H1 (cell line): ENCODE measurements around the gene IRS1. TPM values are rescaled to one million over a fixed set of nuclear protein-coding genes. Genes with fewer than 3 reads are reported as not detected.
A peak's percentile ranks its signal among the peaks of the same experiment; 100 is the strongest.

Experiments
- CTCF ChIA-PET: fragments of 300-600 bp; sonication (Branson Sonifier 250); formaldehyde crosslinking; loops from one replicate; lab custom pipeline; 2021; ENCODE audit not compliant: partially characterized antibody; lab: Charles Lee
- POLR2A ChIA-PET: fragments of 300-600 bp; sonication (Branson Sonifier 250); formaldehyde crosslinking; loops from one replicate; lab custom pipeline; 2021; ENCODE audit warnings: inconsistent platforms; ENCODE audit not compliant: partially characterized antibody; lab: Charles Lee
- DNase-seq, 2 experiments: peaks; one replicate each; pipeline versions ENCODE4 v3.0.0 to v3.0.0-alpha.2; 2010 to 2022; ENCODE audit warnings: low spot score in 2 of 2, low read depth in 1 of 2, mixed read lengths in 1 of 2
- FAIRE-seq: peaks from 2 replicates; lab custom pipeline; 2011; peaks lifted over from hg19 to GRCh38; lab: Jason Lieb, UNC
- H2AFZ ChIP-seq: 2 replicates; pipeline ENCODE4 v1.8.1; 2012; ENCODE audit warnings: low read length, inconsistent platforms
- H2AK5ac ChIP-seq: 2 replicates; pipeline ENCODE4 v1.6.1; 2013; ENCODE audit warnings: low read depth, low read length
- H2BK120ac ChIP-seq: replicated peaks from 2 replicates; pipeline ENCODE3; 2013; ENCODE audit warnings: low read depth, low read length, inconsistent platforms
- H2BK12ac ChIP-seq: 2 replicates; pipeline ENCODE4 v1.6.1; 2013; ENCODE audit warnings: low read depth, low read length
- H2BK15ac ChIP-seq: 2 replicates; pipeline ENCODE4 v1.6.1; 2013; ENCODE audit warnings: low read length
- H2BK20ac ChIP-seq: 2 replicates; pipeline ENCODE4 v1.6.1; 2013; ENCODE audit warnings: low read length
- H2BK5ac ChIP-seq: 2 replicates; pipeline ENCODE4 v1.6.1; 2013; ENCODE audit warnings: low read depth, low read length
- H3K14ac ChIP-seq: 2 replicates; pipeline ENCODE4 v1.6.1; 2013; ENCODE audit warnings: inconsistent platforms; ENCODE audit not compliant: insufficient read length
- H3K18ac ChIP-seq: 2 replicates; pipeline ENCODE4 v1.6.1; 2013; ENCODE audit warnings: low read length; ENCODE audit errors: extremely low read depth
- H3K23ac ChIP-seq: 2 replicates; pipeline ENCODE4 v1.6.1; 2013; ENCODE audit warnings: inconsistent platforms; ENCODE audit not compliant: insufficient read length
- H3K23me2 ChIP-seq: 2 replicates; pipeline ENCODE4 v1.6.1; 2013; ENCODE audit warnings: low read depth, low read length
- H3K27ac ChIP-seq: 2 replicates; pipeline ENCODE4 v1.6.1; 2011; ENCODE audit warnings: low read depth, low read length, inconsistent platforms
- H3K27me3 ChIP-seq, 4 experiments: replicated peaks in 1 of 4; 1 replicate in 1 of 4; 2 replicates in 3 of 4; pipeline versions ENCODE4 v1.6.1 to v1.8.1; 2011 to 2013; ENCODE audit warnings: low read length in 3 of 4, mild to moderate bottlenecking in 3 of 4, inconsistent platforms in 2 of 4, mixed read lengths in 2 of 4, moderate library complexity in 1 of 4; ENCODE audit not compliant: control insufficient read depth in 3 of 4, insufficient read depth in 3 of 4; ENCODE audit errors: extremely low read depth in 1 of 4
- H3K36me3 ChIP-seq, 4 experiments: 2 replicates each; pipeline versions ENCODE4 v1.6.1 to v1.8.1; 2011 to 2013; ENCODE audit warnings: mild to moderate bottlenecking in 4 of 4, low read length in 3 of 4, moderate library complexity in 2 of 4, control low read depth in 1 of 4, inconsistent platforms in 1 of 4; ENCODE audit not compliant: insufficient read depth in 4 of 4, control insufficient read depth in 2 of 4
- H3K4ac ChIP-seq: replicated peaks from 2 replicates; pipeline ENCODE3; 2013; ENCODE audit warnings: low read length, low read depth, mixed read lengths, inconsistent platforms; ENCODE audit not compliant: insufficient read length
- H3K4me1 ChIP-seq, 4 experiments: replicated peaks in 1 of 4; 1 replicate in 1 of 4; 2 replicates in 3 of 4; pipeline versions ENCODE4 v1.6.1 to v1.8.1; 2011 to 2013; ENCODE audit warnings: low read length in 3 of 4, inconsistent platforms in 2 of 4, mixed read lengths in 1 of 4; ENCODE audit not compliant: insufficient read depth in 4 of 4, control insufficient read depth in 3 of 4
- H3K4me2 ChIP-seq, 2 experiments: 2 replicates each; pipeline versions ENCODE4 v1.6.1 to v1.8.1; 2011 to 2013; ENCODE audit warnings: low read depth in 2 of 2, low read length in 2 of 2, control low read depth in 1 of 2, inconsistent platforms in 1 of 2, mild to moderate bottlenecking in 1 of 2; ENCODE audit not compliant: insufficient read depth in 1 of 2
- H3K4me3 ChIP-seq, 4 experiments: fragments of 200-600, 300-600 bp in 1 of 4; sonication (generic), shearing (Covaris generic), sonication (Bioruptor Twin) in 1 of 4; 2 replicates each; pipeline versions ENCODE4 v1.5.1 to v1.8.1; 2011 to 2016; ENCODE audit warnings: low read length in 4 of 4, low read depth in 3 of 4, control low read depth in 2 of 4, inconsistent platforms in 2 of 4, mild to moderate bottlenecking in 2 of 4, mixed read lengths in 1 of 4, moderate library complexity in 1 of 4; ENCODE audit not compliant: insufficient read depth in 2 of 4; ENCODE audit errors: extremely low read depth in 1 of 4
- H3K56ac ChIP-seq: replicated peaks from 2 replicates; pipeline ENCODE3; 2013; ENCODE audit warnings: low read depth, mild to moderate bottlenecking, mixed read lengths, low read length, inconsistent platforms; ENCODE audit not compliant: insufficient read length
- H3K79me1 ChIP-seq: 2 replicates; pipeline ENCODE4 v1.6.1; 2013; ENCODE audit warnings: low read depth, low read length, control low read depth
- H3K79me2 ChIP-seq, 2 experiments: 2 replicates each; pipeline versions ENCODE4 v1.6.1 to v1.8.1; 2012 to 2013; ENCODE audit warnings: low read length in 2 of 2, mild to moderate bottlenecking in 2 of 2, inconsistent platforms in 1 of 2; ENCODE audit not compliant: insufficient read depth in 2 of 2, control insufficient read depth in 1 of 2
- H3K9ac ChIP-seq, 4 experiments: replicated peaks in 1 of 4; 1 replicate in 1 of 4; 2 replicates in 3 of 4; pipeline versions ENCODE4 v1.6.1 to v1.8.1; 2011 to 2013; ENCODE audit warnings: low read depth in 3 of 4, low read length in 3 of 4, control low read depth in 2 of 4, mild to moderate bottlenecking in 2 of 4, moderate library complexity in 2 of 4, inconsistent platforms in 1 of 4; ENCODE audit errors: extremely low read depth in 1 of 4
- H3K9me3 ChIP-seq, 2 experiments: 2 replicates each; pipeline versions ENCODE4 v1.6.1 to v1.8.1; 2012 to 2013; ENCODE audit warnings: mild to moderate bottlenecking in 2 of 2, moderate library complexity in 2 of 2, control low read depth in 1 of 2, inconsistent platforms in 1 of 2, low read depth in 1 of 2, low read length in 1 of 2, mixed read lengths in 1 of 2; ENCODE audit not compliant: insufficient read depth in 2 of 2
- H4K20me1 ChIP-seq, 2 experiments: replicated peaks in 1 of 2; 2 replicates each; pipeline versions ENCODE3 to v1.8.1; 2011 to 2013; ENCODE audit warnings: inconsistent platforms in 2 of 2, low read length in 2 of 2, mild to moderate bottlenecking in 1 of 2; ENCODE audit not compliant: insufficient read depth in 2 of 2, control insufficient read depth in 1 of 2
- H4K5ac ChIP-seq: 2 replicates; pipeline ENCODE4 v1.6.1; 2013; ENCODE audit warnings: low read length, low read depth, mixed read lengths, inconsistent platforms; ENCODE audit not compliant: insufficient read length
- H4K8ac ChIP-seq: 2 replicates; pipeline ENCODE4 v1.8.0; 2013; ENCODE audit warnings: mild to moderate bottlenecking, moderate library complexity, low read length, inconsistent platforms; ENCODE audit not compliant: insufficient read depth; ENCODE audit errors: extremely low read depth
- H4K91ac ChIP-seq: replicated peaks from 2 replicates; pipeline ENCODE3; 2013; ENCODE audit warnings: low read length, mixed read lengths, inconsistent platforms; ENCODE audit not compliant: insufficient read length
- CHD1 ChIP-seq: IDR thresholded peaks from 2 replicates; pipeline ENCODE4 v1.6.1; 2012; ENCODE audit warnings: low read depth, low read length, improper control_type of control experiment
- CTCF ChIP-seq, 3 experiments: IDR thresholded peaks; 1 replicate in 2 of 3; 2 replicates in 1 of 3; pipeline versions ENCODE4 v1.5.1 to v1.6.1; 2011; ENCODE audit warnings: low read length in 3 of 3, mild to moderate bottlenecking in 3 of 3, inconsistent platforms in 2 of 3, low read depth in 1 of 3, moderate library complexity in 1 of 3; ENCODE audit not compliant: insufficient read depth in 1 of 3; ENCODE audit errors: control extremely low read depth in 1 of 3
- FOSL1 ChIP-seq: IDR thresholded peaks from 2 replicates; pipeline ENCODE4 v1.6.1; 2011; ENCODE audit warnings: mild to moderate bottlenecking, low read depth, low read length, moderate library complexity; ENCODE audit not compliant: insufficient read depth
- JUN ChIP-seq: IDR thresholded peaks from 2 replicates; pipeline ENCODE4 v1.6.1; 2011; ENCODE audit warnings: low read depth, mild to moderate bottlenecking, improper control_type of control experiment, low read length
- JUND ChIP-seq: IDR thresholded peaks from 2 replicates; pipeline ENCODE4 v1.6.1; 2011; ENCODE audit warnings: mild to moderate bottlenecking, improper control_type of control experiment, low read length
- RAD21 ChIP-seq, 2 experiments: IDR thresholded peaks in 1 of 2; conservative IDR thresholded peaks in 1 of 2; 2 replicates each; pipeline ENCODE4 v1.6.1; 2011; ENCODE audit warnings: low read depth in 2 of 2, low read length in 2 of 2, improper control_type of control experiment in 1 of 2, inconsistent platforms in 1 of 2, mild to moderate bottlenecking in 1 of 2, moderate library complexity in 1 of 2
- SIN3A ChIP-seq, 2 experiments: IDR thresholded peaks in 1 of 2; conservative IDR thresholded peaks in 1 of 2; 2 replicates each; pipeline ENCODE4 v1.6.1; 2011 to 2012; ENCODE audit warnings: low read length in 2 of 2, improper control_type of control experiment in 1 of 2, low read depth in 1 of 2, mild to moderate bottlenecking in 1 of 2
- SRF ChIP-seq: IDR thresholded peaks from 2 replicates; pipeline ENCODE4 v1.6.1; 2011; ENCODE audit warnings: mild to moderate bottlenecking, low read depth, low read length, moderate library complexity
- TAF1 ChIP-seq: IDR thresholded peaks from 2 replicates; pipeline ENCODE4 v1.6.1; 2011; ENCODE audit warnings: mild to moderate bottlenecking, low read depth, low read length
- TBP ChIP-seq: IDR thresholded peaks from 2 replicates; pipeline ENCODE4 v1.6.1; 2011; ENCODE audit warnings: low read depth, low read length, improper control_type of control experiment
- TEAD4 ChIP-seq: IDR thresholded peaks from 2 replicates; pipeline ENCODE4 v1.6.1; 2012; ENCODE audit warnings: low read depth, low read length, inconsistent platforms, mixed read lengths
- ZNF274 ChIP-seq: IDR thresholded peaks from 2 replicates; pipeline ENCODE4 v1.7.0; 2012; ENCODE audit warnings: low read length, borderline replicate concordance; ENCODE audit errors: extremely low read depth
- WGBS, 2 experiments: shearing (Covaris generic) in 1 of 2; methylation state at CpG; one replicate each; pipeline versions ENCODE4 v1.1.6 to v1.1.7; 2013 to 2015; ENCODE audit warnings: low lambda C conversion rate in 2 of 2, mixed read lengths in 2 of 2, inconsistent platforms in 1 of 2, low coverage in 1 of 2, missing lambda C conversion rate in 1 of 2; ENCODE audit not compliant: insufficient replicate concordance in 2 of 2, insufficient coverage in 1 of 2, insufficient read length in 1 of 2; ENCODE audit errors: extremely low coverage in 1 of 2, missing lambda C conversion rate in 1 of 2; 5-methylcytosine and 5-hydroxymethylcytosine counted together
- polyA plus RNA-seq, 7 experiments: library from polyadenylated mRNA; depleted of rRNA in 3 of 7; stranded (reverse) in 5 of 7; unstranded in 2 of 7; fragments of >200 nt in 5 of 7; fragments of 200-250 nt in 2 of 7; gene quantifications; 1 replicate in 5 of 7; 2 replicates in 1 of 7; 4 replicates in 1 of 7; pipeline versions ENCODE4 v1.2.1 to v1.2.3, GENCODE V29; 2011 to 2013; ENCODE audit warnings: missing spikeins in 2 of 7, mixed read lengths in 2 of 7
- total RNA-seq: library from RNA; stranded (reverse); fragmentation: NEBNext Ultra II Directional; extraction: Animal tissue kit (Norgen Biotek cat#: 25700); gene quantifications from 2 replicates; pipeline ENCODE4 v1.2.1, GENCODE V29; 2021

Gene IRS1
- total and polyA plus RNA-seq, 2 of the 8 experiments (the other 6 are each of a cell fraction or from before 2014, with no cell fraction given) = 9.1 to 26.9 TPM

- Histone ChIP-seq H2BK20ac (no peak overlapping the region), H3K27ac (no peak overlapping the region), H3K27me3 (no peaks in the 10 kb centered on the region), H3K4me2 (no peak overlapping the region), H4K20me1 (no peaks in the 10 kb centered on the region), H3K4ac (no peak overlapping the region), H3K56ac (no peak overlapping the region), H3K9me3 (no peaks in the 10 kb centered on the region), H2BK120ac (no peak overlapping the region), H3K4me3 (no peak overlapping the region), H3K18ac (no peak overlapping the region), H3K36me3 (no peaks in the 10 kb centered on the region), H2AK5ac (no peak overlapping the region), H2BK12ac (no peak overlapping the region), H3K79me2 (no peaks in the 10 kb centered on the region), H4K8ac (no peak overlapping the region), H3K9ac (no peak overlapping the region), H3K14ac (no peak overlapping the region), H4K91ac (no peak overlapping the region), H3K79me1 (no peaks in the 10 kb centered on the region), H3K23ac (no peak overlapping the region), H2AFZ (no peak overlapping the region), H3K23me2 (peaks cover 3% of the 10 kb centered on the region; the same call in 1 of the 2 replicates), H4K5ac (no peak overlapping the region), H2BK5ac (no peak overlapping the region), H3K4me1 (no peaks in the 10 kb centered on the region), H2BK15ac (no peak overlapping the region)
- no peak for DNase-seq
- POLR2A ChIA-PET = no interaction called here
- CTCF ChIA-PET = interaction anchor here (0.7 to 1.1 kb wide), 4 partner anchors 14 to 1070 kb away, joined by 3 to 4 read pairs (median 3); no protein-coding TSS in a partner anchor
- WGBS, 2 experiments = 88% methylated on average over 2 of the region's 4 CpGs; no CpG with 5 or more reads in 1 of the 2 experiments
- FAIRE-seq = no peak
- TF ChIP-seq FOSL1 = no peak
- no peak for TF ChIP-seq TAF1
- no peak for TF ChIP-seq SRF
- TF ChIP-seq TEAD4 = no peak
- TF ChIP-seq JUN = no peak
- TF ChIP-seq SIN3A (conservative IDR thresholded peaks at IDR 0.05 in 1 of 2, IDR thresholded peaks at IDR 0.05 in 1 of 2; ENCODE audit: low read depth in 1 of 2, low read length in 2 of 2) = no peak
- no peak for TF ChIP-seq TBP
- no peak for TF ChIP-seq ZNF274
- TF ChIP-seq CHD1 = no peak
- TF ChIP-seq RAD21 (IDR thresholded peaks at IDR 0.05 in 1 of 2, conservative IDR thresholded peaks at IDR 0.05 in 1 of 2; ENCODE audit: low read depth in 2 of 2, low read length in 2 of 2) = peak; percentile 42 to 59; a peak in 3 of 4 replicates
- TF ChIP-seq JUND = no peak
- TF ChIP-seq CTCF (IDR thresholded peaks at IDR 0.05; ENCODE audit: control extremely low read depth in 1 of 3, insufficient read depth in 1 of 3, low read depth in 1 of 3, low read length in 3 of 3) = peak in 2 of 3 experiments; percentile 19 to 40; a peak in 2 of 4 replicates
Measured at GRCh38 chr2:226730481-226730880, 69.1 kb downstream of the IRS1 start.
